CD14-positive monocyte (primary cell): ENCODE measurements around the gene HECW1. TPM values are rescaled to one million over a fixed set of nuclear protein-coding genes. Genes with fewer than 3 reads are reported as not detected.

Source experiments
- DNase-seq, 3 donors: peaks; one replicate each; pipeline ENCODE4 v3.0.0-alpha.2; 2011 to 2022
- H2AFZ ChIP-seq: 2 replicates; pipeline ENCODE4 v1.6.0; 2012; ENCODE audit warnings: mild to moderate bottlenecking, low read depth, low read length, inconsistent platforms; ENCODE audit not compliant: insufficient read depth, poor library complexity, severe bottlenecking
- H3K27ac ChIP-seq, 2 donors: 1 replicate in 1 of 2; 2 replicates in 1 of 2; pipeline ENCODE4 v1.5.1; 2012 to 2013; ENCODE audit warnings: low read length in 2 of 2, control low read depth in 1 of 2, inconsistent platforms in 1 of 2, low read depth in 1 of 2, mild to moderate bottlenecking in 1 of 2
- H3K27me3 ChIP-seq, 2 donors: one replicate each; pipeline versions ENCODE4 v1.6.0 to v1.6.1; 2011 to 2013; ENCODE audit warnings: low read length in 2 of 2; ENCODE audit not compliant: control insufficient read depth in 2 of 2, insufficient read depth in 2 of 2
- H3K36me3 ChIP-seq, 2 donors: replicated peaks in 1 of 2; 1 replicate in 1 of 2; 2 replicates in 1 of 2; pipeline versions ENCODE4 v1.5.1 to v1.6.1; 2012 to 2013; ENCODE audit warnings: low read length in 2 of 2, control low read depth in 1 of 2, inconsistent platforms in 1 of 2, mild to moderate bottlenecking in 1 of 2; ENCODE audit not compliant: insufficient read depth in 2 of 2, control insufficient read depth in 1 of 2
- H3K4me1 ChIP-seq, 2 donors: 1 replicate in 1 of 2; 2 replicates in 1 of 2; pipeline versions ENCODE4 v1.5.1 to v1.6.1; 2012 to 2013; ENCODE audit warnings: low read length in 2 of 2, control low read depth in 1 of 2, inconsistent platforms in 1 of 2, mild to moderate bottlenecking in 1 of 2, moderate library complexity in 1 of 2; ENCODE audit not compliant: insufficient read depth in 2 of 2, control insufficient read depth in 1 of 2
- H3K4me2 ChIP-seq: replicated peaks from 2 replicates; pipeline ENCODE3; 2012; ENCODE audit warnings: low read length, moderate library complexity, mild to moderate bottlenecking; ENCODE audit not compliant: poor library complexity, severe bottlenecking; ENCODE audit errors: extremely low read depth
- H3K4me3 ChIP-seq, 3 experiments: fragments of 200-600 bp in 1 of 3; sonication (generic) in 1 of 3; replicated peaks in 1 of 3; 1 replicate in 2 of 3; 2 replicates in 1 of 3; pipeline ENCODE4 v1.5.1; 2011 to 2013; ENCODE audit warnings: low read length in 3 of 3, mild to moderate bottlenecking in 3 of 3, control low read depth in 2 of 3, low read depth in 2 of 3, inconsistent platforms in 1 of 3, moderate library complexity in 1 of 3
- H3K79me2 ChIP-seq: 2 replicates; pipeline ENCODE4 v1.6.0; 2012; ENCODE audit warnings: mild to moderate bottlenecking, control low read depth, inconsistent platforms, low read length, moderate library complexity; ENCODE audit not compliant: insufficient read depth
- H3K9ac ChIP-seq: 2 replicates; pipeline ENCODE4 v1.6.0; 2017; ENCODE audit warnings: low read length, mild to moderate bottlenecking; ENCODE audit not compliant: insufficient read depth, poor library complexity, severe bottlenecking
- H3K9me3 ChIP-seq, 2 donors: replicated peaks in 1 of 2; 1 replicate in 1 of 2; 2 replicates in 1 of 2; pipeline versions ENCODE4 v1.5.1 to v1.6.1; 2012 to 2013; ENCODE audit warnings: low read length in 2 of 2, control low read depth in 1 of 2; ENCODE audit not compliant: control insufficient read depth in 1 of 2, insufficient read depth in 1 of 2
- H4K20me1 ChIP-seq: 2 replicates; pipeline ENCODE4 v1.6.0; 2012; ENCODE audit warnings: mild to moderate bottlenecking, low read length, control low read depth, moderate library complexity; ENCODE audit not compliant: insufficient read depth
- H3K27ac Mint-ChIP-seq, 7 donors: one replicate each; pipeline ENCODE4 v1.8.0; 2020; ENCODE audit warnings: mild to moderate bottlenecking in 7 of 7, mixed read lengths in 7 of 7, moderate library complexity in 6 of 7, inconsistent platforms in 2 of 7
- H3K27me3 Mint-ChIP-seq, 3 donors: one replicate each; pipeline ENCODE4 v1.8.0; 2021 to 2022; ENCODE audit warnings: low read depth in 3 of 3, mild to moderate bottlenecking in 3 of 3, mixed read lengths in 3 of 3, moderate library complexity in 3 of 3, inconsistent platforms in 1 of 3
- H3K36me3 Mint-ChIP-seq, 2 donors: one replicate each; pipeline ENCODE4 v1.8.0; 2020; ENCODE audit warnings: mixed read lengths in 2 of 2, inconsistent platforms in 1 of 2, mild to moderate bottlenecking in 1 of 2
- H3K4me1 Mint-ChIP-seq: one replicate; pipeline ENCODE4 v1.8.0; 2020; ENCODE audit warnings: mild to moderate bottlenecking, mixed read lengths
- H3K4me3 Mint-ChIP-seq, 2 donors: one replicate each; pipeline ENCODE4 v1.8.0; 2020; ENCODE audit warnings: mild to moderate bottlenecking in 2 of 2, mixed read lengths in 2 of 2, moderate library complexity in 1 of 2
- H3K9me3 Mint-ChIP-seq, 7 donors: one replicate each; pipeline ENCODE4 v1.8.0; 2020 to 2022; ENCODE audit warnings: mixed read lengths in 7 of 7, mild to moderate bottlenecking in 6 of 7, moderate library complexity in 6 of 7, inconsistent platforms in 2 of 7
- CTCF ChIP-seq: fragments of 200-600 bp; IDR thresholded peaks from one replicate; pipeline ENCODE4 v1.8.0; 2022; ENCODE audit warnings: antibody characterized with exemption, mild to moderate bottlenecking
- WGBS: methylation state at CpG from one replicate; pipeline ENCODE4 v1.1.5; 2013; ENCODE audit warnings: missing lambda C conversion rate; ENCODE audit not compliant: insufficient coverage; 5-methylcytosine and 5-hydroxymethylcytosine counted together
- intact Hi-C, 2 donors: fragments of 100-400 bp; cut with micrococcal nuclease; formaldehyde crosslinking; loops; one replicate each; pipeline versions ENCODE4 v1.15.0 to v1.15.1; 2023
- polyA plus RNA-seq, 3 donors: library from polyadenylated mRNA; depleted of rRNA in 1 of 3; unstranded in 2 of 3; stranded (reverse) in 1 of 3; fragments of 300-500 nt in 2 of 3; fragments of >200 nt in 1 of 3; fragmentation: Illumina TruSeq in 2 of 3; gene quantifications; 1 replicate in 2 of 3; 2 replicates in 1 of 3; pipeline ENCODE4 v1.2.3, GENCODE V29; 2012 to 2021

The HECW1 gene
- polyA plus RNA-seq, 3 donors, result not detected

GRCh38 chr7:43240565-43240964, 128.1 kb downstream of the HECW1 start:
- Histone ChIP-seq H3K4me2 (no peak overlapping the region), H3K9ac (no peak overlapping the region), H4K20me1 (no peaks in the 10 kb centered on the region), H3K36me3 (no peaks in the 10 kb centered on the region), H3K9me3 (no peaks in the 10 kb centered on the region), H3K4me1 (no peaks in the 10 kb centered on the region), H3K27me3 (no peaks in the 10 kb centered on the region), H3K4me3 (no peak overlapping the region), H3K27ac (no peak overlapping the region), H3K79me2 (no peaks in the 10 kb centered on the region), H2AFZ (no peak overlapping the region)
- H3K4me1 Mint-ChIP-seq, result no peaks in the 10 kb centered on the region
- no peak for DNase-seq
- intact Hi-C loops, result no loop called here
- H3K36me3 Mint-ChIP-seq, result no peaks in the 10 kb centered on the region
- peaks cover 0 to 6% (median 0%) of the 10 kb centered on the region in 3 donors for H3K27me3 Mint-ChIP-seq
- TF ChIP-seq CTCF, result no peak
- no peak overlapping the region for H3K4me3 Mint-ChIP-seq
- no peaks in the 10 kb centered on the region for H3K9me3 Mint-ChIP-seq
- H3K27ac Mint-ChIP-seq, result no peak overlapping the region
- 86% methylated on average over 6 of the region's 6 CpGs for WGBS

DNA sequence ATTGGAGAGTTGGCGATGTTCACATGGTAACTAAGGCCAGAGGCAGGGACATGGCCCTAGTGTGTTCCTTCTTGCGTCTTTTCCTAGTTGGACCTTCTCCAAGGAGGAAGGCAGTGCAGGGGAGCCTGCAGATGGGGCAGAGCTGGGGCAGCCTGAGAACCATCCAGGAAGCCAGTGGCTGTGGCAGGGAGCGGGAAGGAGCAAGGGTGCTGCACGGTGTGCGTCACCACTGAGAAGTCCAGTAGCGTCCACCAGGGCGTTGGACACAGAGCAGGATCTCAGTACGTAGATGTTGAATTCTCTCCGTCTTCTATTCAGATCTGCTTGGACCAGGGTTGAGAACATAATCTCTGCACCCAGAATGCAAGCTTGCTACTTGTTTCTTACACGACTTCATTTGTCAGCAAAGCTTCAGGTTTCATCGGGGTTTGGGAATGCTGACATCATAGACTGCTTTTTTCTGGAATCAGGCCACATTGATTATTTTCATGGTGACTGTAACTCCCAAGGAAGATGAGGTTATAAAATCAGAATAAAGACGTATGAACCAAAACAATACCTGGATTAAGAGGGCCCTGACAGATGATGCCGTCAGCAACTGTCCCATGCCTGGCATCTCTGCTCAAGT, 130.3 kb downstream of the HECW1 start:
- Histone ChIP-seq H3K4me1 (no peaks in the 10 kb centered on the region), H3K27me3 (no peaks in the 10 kb centered on the region), H3K9ac (no peak overlapping the region), H3K4me2 (no peak overlapping the region), H3K36me3 (no peaks in the 10 kb centered on the region), H2AFZ (no peak overlapping the region), H3K27ac (no peak overlapping the region), H3K4me3 (no peak overlapping the region), H3K9me3 (no peaks in the 10 kb centered on the region), H3K79me2 (no peaks in the 10 kb centered on the region), H4K20me1 (no peaks in the 10 kb centered on the region)
- intact Hi-C loops, result no loop called here
- 95% methylated on average over 13 of the region's 13 CpGs for WGBS
- Mint-ChIP-seq H3K4me1 (no peaks in the 10 kb centered on the region), H3K27ac (no peak overlapping the region), H3K27me3 (peaks cover 0 to 6% (median 3%) of the 10 kb centered on the region in 3 donors), H3K36me3 (no peaks in the 10 kb centered on the region), H3K9me3 (no peaks in the 10 kb centered on the region), H3K4me3 (no peak overlapping the region)
- TF ChIP-seq CTCF, result no peak
- no peak for DNase-seq
